Memory B cell (primary cell): ENCODE measurements around the gene DLK1.

ENCODE experiments used
- ATAC-seq: fragments of 150-1000 bp; cut with Tn5 transposase; 2 replicates; pipeline ENCODE4 v1.10.0; 2021; ENCODE audit warnings: low read depth, mild to moderate bottlenecking, moderate library complexity
- DNase-seq, 2 donors: peaks; one replicate each; pipeline ENCODE4 v3.0.0; 2022; ENCODE audit warnings: low spot score in 2 of 2
- H3K27ac Mint-ChIP-seq: one replicate; pipeline ENCODE4 v1.8.0; 2022; ENCODE audit warnings: mild to moderate bottlenecking, moderate library complexity, mixed read lengths
- H3K27me3 Mint-ChIP-seq: one replicate; pipeline ENCODE4 v1.8.0; 2022; ENCODE audit warnings: mixed read lengths
- H3K36me3 Mint-ChIP-seq: one replicate; pipeline ENCODE4 v1.8.0; 2022; ENCODE audit warnings: mild to moderate bottlenecking, mixed read lengths
- H3K4me1 Mint-ChIP-seq: one replicate; pipeline ENCODE4 v1.8.0; 2022; ENCODE audit warnings: mixed read lengths
- H3K4me3 Mint-ChIP-seq: one replicate; pipeline ENCODE4 v1.8.0; 2022; ENCODE audit warnings: mild to moderate bottlenecking, moderate library complexity, mixed read lengths
- H3K9me3 Mint-ChIP-seq: one replicate; pipeline ENCODE4 v1.8.0; 2022; ENCODE audit warnings: mixed read lengths

DLK1 gene

GRCh38 chr14:100740196-100740825, 13.6 kb downstream of the DLK1 start:
- no peaks in the 10 kb centered on the region for H3K4me1 Mint-ChIP-seq
- H3K4me3 Mint-ChIP-seq, result no peak overlapping the region
- no peak overlapping the region for H3K27ac Mint-ChIP-seq
- ATAC-seq (no peak), DNase-seq (no peak)
- H3K36me3 Mint-ChIP-seq, result no peaks in the 10 kb centered on the region
- peaks cover 1% of the 10 kb centered on the region for H3K9me3 Mint-ChIP-seq
- H3K27me3 Mint-ChIP-seq, result peaks cover 3% of the 10 kb centered on the region

- no peak for DNase-seq
- Mint-ChIP-seq H3K9me3 (peaks cover 1% of the 10 kb centered on the region), H3K27ac (no peak overlapping the region), H3K4me1 (no peaks in the 10 kb centered on the region), H3K4me3 (no peak overlapping the region), H3K36me3 (no peaks in the 10 kb centered on the region), H3K27me3 (peaks cover 3% of the 10 kb centered on the region)
- no peak for ATAC-seq
Observed at GRCh38 chr14:100740929-100741328, 14.2 kb downstream of the DLK1 start.

GRCh38 chr14:100741966-100742365, 15.3 kb downstream of the DLK1 start:
- Mint-ChIP-seq H3K4me3 (no peak overlapping the region), H3K9me3 (peaks cover 1% of the 10 kb centered on the region), H3K27me3 (peaks cover 3% of the 10 kb centered on the region), H3K36me3 (no peaks in the 10 kb centered on the region), H3K4me1 (no peaks in the 10 kb centered on the region), H3K27ac (no peak overlapping the region)
- no peak for DNase-seq
- ATAC-seq, result no peak

GRCh38 chr14:100746326-100746725, 19.6 kb downstream of the DLK1 start:
- Mint-ChIP-seq H3K27ac (no peak overlapping the region), H3K9me3 (no peaks in the 10 kb centered on the region), H3K36me3 (no peaks in the 10 kb centered on the region), H3K27me3 (peaks cover 3% of the 10 kb centered on the region), H3K4me1 (no peaks in the 10 kb centered on the region), H3K4me3 (no peak overlapping the region)
- ATAC-seq, result no peak
- DNase-seq, result no peak

- Mint-ChIP-seq H3K4me3 (no peak overlapping the region), H3K9me3 (no peaks in the 10 kb centered on the region), H3K4me1 (no peaks in the 10 kb centered on the region), H3K27ac (no peak overlapping the region), H3K36me3 (no peaks in the 10 kb centered on the region), H3K27me3 (peaks cover 6% of the 10 kb centered on the region)
- DNase-seq, result no peak
- no peak for ATAC-seq
Observed at GRCh38 chr14:100747021-100747586, 20.4 kb downstream of the DLK1 start.

- H3K27me3 Mint-ChIP-seq, result peaks cover 6% of the 10 kb centered on the region
- no peak overlapping the region for H3K27ac Mint-ChIP-seq
- H3K9me3 Mint-ChIP-seq, result no peaks in the 10 kb centered on the region
- H3K4me3 Mint-ChIP-seq, result no peak overlapping the region
- DNase-seq (no peak), ATAC-seq (no peak)
- H3K36me3 Mint-ChIP-seq, result no peaks in the 10 kb centered on the region
- no peaks in the 10 kb centered on the region for H3K4me1 Mint-ChIP-seq
Observed at GRCh38 chr14:100747736-100748135, 21.0 kb downstream of the DLK1 start.

GRCh38 chr14:100748403-100748802, 21.7 kb downstream of the DLK1 start:
- no peak for ATAC-seq
- DNase-seq, result no peak
- Mint-ChIP-seq H3K4me3 (no peak overlapping the region), H3K27ac (no peak overlapping the region), H3K36me3 (no peaks in the 10 kb centered on the region), H3K4me1 (no peaks in the 10 kb centered on the region), H3K27me3 (peaks cover 6% of the 10 kb centered on the region), H3K9me3 (no peaks in the 10 kb centered on the region)

- H3K9me3 Mint-ChIP-seq, result no peaks in the 10 kb centered on the region
- ATAC-seq (no peak), DNase-seq (no peak)
- no peak overlapping the region for H3K4me3 Mint-ChIP-seq
- no peaks in the 10 kb centered on the region for H3K4me1 Mint-ChIP-seq
- H3K27me3 Mint-ChIP-seq, result peaks cover 7% of the 10 kb centered on the region
- H3K27ac Mint-ChIP-seq, result no peak overlapping the region
- H3K36me3 Mint-ChIP-seq, result no peaks in the 10 kb centered on the region
Observed at GRCh38 chr14:100748944-100749343, 22.3 kb downstream of the DLK1 start.

GRCh38 chr14:100749967-100750597, 23.4 kb downstream of the DLK1 start:
- Mint-ChIP-seq H3K36me3 (no peaks in the 10 kb centered on the region), H3K4me3 (no peak overlapping the region), H3K27ac (no peak overlapping the region), H3K4me1 (no peaks in the 10 kb centered on the region), H3K27me3 (peaks cover 7% of the 10 kb centered on the region), H3K9me3 (no peaks in the 10 kb centered on the region)
- ATAC-seq (no peak), DNase-seq (no peak)

- Mint-ChIP-seq H3K27ac (no peak overlapping the region), H3K27me3 (peaks cover 10% of the 10 kb centered on the region), H3K36me3 (no peaks in the 10 kb centered on the region), H3K4me1 (no peaks in the 10 kb centered on the region), H3K9me3 (peaks cover 2% of the 10 kb centered on the region), H3K4me3 (no peak overlapping the region)
- DNase-seq (no peak), ATAC-seq (no peak)
Observed at GRCh38 chr14:100750762-100751699, 24.3 kb downstream of the DLK1 start.

GRCh38 chr14:100754020-100754419, 27.3 kb downstream of the DLK1 start:
- ATAC-seq, result no peak
- Mint-ChIP-seq H3K36me3 (no peaks in the 10 kb centered on the region), H3K4me1 (no peaks in the 10 kb centered on the region), H3K9me3 (peaks cover 2% of the 10 kb centered on the region), H3K4me3 (no peak overlapping the region), H3K27ac (no peak overlapping the region), H3K27me3 (peaks cover 6% of the 10 kb centered on the region)
- DNase-seq, result no peak

- peaks cover 6% of the 10 kb centered on the region for H3K27me3 Mint-ChIP-seq
- ATAC-seq (no peak), DNase-seq (no peak)
Observed at GRCh38 chr14:100755649-100756048, 29.0 kb downstream of the DLK1 start.

GRCh38 chr14:100761481-100761880, 34.8 kb downstream of the DLK1 start:
- no peaks in the 10 kb centered on the region for H3K4me1 Mint-ChIP-seq
- peaks cover 3% of the 10 kb centered on the region for H3K9me3 Mint-ChIP-seq
- no peak for DNase-seq
- no peaks in the 10 kb centered on the region for H3K27me3 Mint-ChIP-seq
- ATAC-seq, result no peak
- H3K36me3 Mint-ChIP-seq, result no peaks in the 10 kb centered on the region
- no peak overlapping the region for H3K27ac Mint-ChIP-seq
- H3K4me3 Mint-ChIP-seq, result no peak overlapping the region

More at GRCh38 chr14:100755649-100756048, 29.0 kb downstream of the DLK1 start:
- no peak overlapping the region for H3K4me3 Mint-ChIP-seq
- H3K4me1 Mint-ChIP-seq, result no peaks in the 10 kb centered on the region
- H3K36me3 Mint-ChIP-seq, result no peaks in the 10 kb centered on the region
- H3K27ac Mint-ChIP-seq, result no peak overlapping the region
- H3K9me3 Mint-ChIP-seq, result peaks cover 2% of the 10 kb centered on the region

- no peak for ATAC-seq
- no peaks in the 10 kb centered on the region for H3K27me3 Mint-ChIP-seq
- H3K9me3 Mint-ChIP-seq, result peaks cover 3% of the 10 kb centered on the region
- no peak for DNase-seq
- no peak overlapping the region for H3K4me3 Mint-ChIP-seq
- H3K36me3 Mint-ChIP-seq, result no peaks in the 10 kb centered on the region
- no peak overlapping the region for H3K27ac Mint-ChIP-seq
- no peaks in the 10 kb centered on the region for H3K4me1 Mint-ChIP-seq
Observed at GRCh38 chr14:100762089-100762515, 35.4 kb downstream of the DLK1 start.
